ENCODE results near the gene RAPSN. TPM values are rescaled to one million over a fixed set of nuclear protein-coding genes. Genes with fewer than 3 reads are reported as not detected.

The RAPSN gene
- total RNA-seq, 1 experiment from 2014 or later, result 1.0 TPM

DNA sequence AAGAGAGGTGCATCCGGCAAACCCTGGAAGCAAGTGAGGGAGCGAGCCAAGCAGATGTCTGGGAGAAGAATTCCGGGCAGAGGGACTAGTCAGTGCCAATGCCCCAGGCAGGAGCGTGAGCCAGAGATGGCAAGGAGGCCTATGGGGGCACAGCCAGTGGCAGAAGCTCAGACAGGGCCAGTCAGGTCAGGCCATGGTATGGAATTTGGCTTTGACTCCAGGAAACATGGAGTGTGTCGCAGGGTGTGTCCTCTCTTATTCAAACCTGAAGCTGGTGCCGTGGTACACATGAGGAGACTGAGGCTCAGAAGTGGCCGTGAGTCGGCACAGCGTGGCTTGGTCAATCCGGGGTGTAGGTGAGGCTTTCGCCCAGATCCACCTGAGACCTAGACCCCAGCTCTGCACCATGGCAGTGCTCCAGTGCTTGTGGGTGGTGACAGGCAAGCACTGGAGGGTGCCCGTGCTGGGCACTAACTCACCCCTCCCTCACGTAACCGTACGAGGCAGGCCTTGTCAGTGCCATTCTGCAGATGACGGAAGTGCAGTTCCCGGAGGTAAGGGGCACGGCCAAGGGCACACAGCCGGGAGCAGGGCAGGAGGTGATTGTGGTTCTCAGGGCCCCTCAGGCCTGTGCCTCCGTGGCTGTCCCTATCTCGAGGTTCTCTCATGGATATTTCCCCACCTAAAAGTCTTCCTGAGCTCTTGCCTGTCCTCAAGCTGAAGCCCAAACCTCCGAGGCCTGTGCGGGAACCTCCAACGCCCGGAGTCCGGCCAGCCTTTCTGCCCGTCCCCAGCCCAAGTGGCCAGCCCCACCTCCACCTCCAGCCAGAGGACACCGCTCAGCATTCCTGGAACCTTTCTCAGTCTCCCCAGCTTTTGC lies 60.0 kb downstream of the RAPSN start:
- no peaks in the 10 kb centered on the region for H3K36me3 ChIP-seq (ENCODE audit: insufficient read depth, low read length, poor library complexity, severe bottlenecking)
- intact Hi-C loops (cut with micrococcal nuclease; ENCODE audit: unreplicated experiment), result no loop called here
- H3K27ac ChIP-seq (ENCODE audit: low read depth, low read length, poor library complexity, severe bottlenecking), result no peak overlapping the region
- no peaks in the 10 kb centered on the region for H3K4me1 ChIP-seq (ENCODE audit: insufficient read depth, low read length, poor library complexity, severe bottlenecking)
- DNase-seq (ENCODE audit: low spot score), result no peak
- ChIA-PET POLR2A (ENCODE audit: low non-redundant PET) (no interaction called here), CTCF (interaction anchor here (0.6 kb wide), 1 partner anchor 12 kb away, joined by 11 read pairs; no protein-coding TSS in a partner anchor)
- H3K27me3 ChIP-seq (replicated peaks; ENCODE audit: insufficient read depth, low read depth, low read length, poor library complexity), result no peaks in the 10 kb centered on the region
- TF ChIP-seq, protein P1, sequence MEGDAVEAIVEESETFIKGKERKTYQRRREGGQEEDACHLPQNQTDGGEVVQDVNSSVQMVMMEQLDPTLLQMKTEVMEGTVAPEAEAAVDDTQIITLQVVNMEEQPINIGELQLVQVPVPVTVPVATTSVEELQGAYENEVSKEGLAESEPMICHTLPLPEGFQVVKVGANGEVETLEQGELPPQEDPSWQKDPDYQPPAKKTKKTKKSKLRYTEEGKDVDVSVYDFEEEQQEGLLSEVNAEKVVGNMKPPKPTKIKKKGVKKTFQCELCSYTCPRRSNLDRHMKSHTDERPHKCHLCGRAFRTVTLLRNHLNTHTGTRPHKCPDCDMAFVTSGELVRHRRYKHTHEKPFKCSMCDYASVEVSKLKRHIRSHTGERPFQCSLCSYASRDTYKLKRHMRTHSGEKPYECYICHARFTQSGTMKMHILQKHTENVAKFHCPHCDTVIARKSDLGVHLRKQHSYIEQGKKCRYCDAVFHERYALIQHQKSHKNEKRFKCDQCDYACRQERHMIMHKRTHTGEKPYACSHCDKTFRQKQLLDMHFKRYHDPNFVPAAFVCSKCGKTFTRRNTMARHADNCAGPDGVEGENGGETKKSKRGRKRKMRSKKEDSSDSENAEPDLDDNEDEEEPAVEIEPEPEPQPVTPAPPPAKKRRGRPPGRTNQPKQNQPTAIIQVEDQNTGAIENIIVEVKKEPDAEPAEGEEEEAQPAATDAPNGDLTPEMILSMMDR (conservative IDR thresholded peaks at IDR 0.05; ENCODE audit: low read depth, low read length), result no peak
- no peak for TF ChIP-seq EZH2 (IDR thresholded peaks at IDR 0.05; ENCODE audit: borderline replicate concordance, low read depth, low read length, poor library complexity, severe bottlenecking)
- no peak overlapping the region for H3K4me3 ChIP-seq (ENCODE audit: low read depth, low read length, poor library complexity, severe bottlenecking)
- no TSS peak for BruUV-seq (replicated peaks)
- no peaks in the 10 kb centered on the region for H3K9me3 ChIP-seq (ENCODE audit: low read depth, low read length, poor library complexity, severe bottlenecking)

DNA sequence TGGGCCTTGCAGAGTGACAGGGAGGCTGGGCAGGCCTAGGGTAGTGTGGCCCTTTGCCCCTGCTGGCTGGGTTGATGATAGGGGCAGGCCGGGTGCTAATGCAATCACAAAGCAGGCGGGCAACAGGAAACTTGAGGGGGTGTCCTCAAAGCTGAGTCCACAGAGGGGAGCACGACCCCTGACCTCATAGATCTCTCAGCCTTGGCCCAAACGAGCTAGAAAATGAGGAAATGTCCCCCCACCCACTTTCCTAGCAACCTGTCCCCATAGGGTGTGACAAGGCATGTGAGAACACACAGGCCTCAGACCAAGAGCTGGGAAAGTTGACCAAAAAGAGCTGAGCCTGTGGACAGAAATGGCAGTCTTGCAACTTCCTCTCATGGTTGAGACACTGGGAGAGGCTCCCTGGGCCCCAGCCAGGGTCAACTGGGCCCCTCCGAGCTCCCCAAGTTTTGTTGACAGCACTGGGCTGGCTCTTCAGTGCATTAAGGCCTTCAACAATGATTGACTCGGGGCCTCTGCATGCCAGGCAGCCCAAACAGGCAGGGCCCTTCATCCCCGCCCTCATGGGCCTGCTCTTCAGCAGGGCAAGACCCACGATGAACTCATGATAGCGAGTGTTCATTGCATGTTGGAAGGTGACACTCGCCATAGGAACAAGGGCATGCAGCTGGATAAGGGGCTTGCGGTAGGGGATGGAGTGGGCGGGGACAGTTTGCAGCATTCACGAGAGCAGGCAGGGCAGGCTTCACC lies 60.8 kb downstream of the RAPSN start:
- Histone ChIP-seq H3K9me3 (ENCODE audit: low read depth, low read length, poor library complexity, severe bottlenecking) (no peaks in the 10 kb centered on the region), H3K27me3 (replicated peaks; ENCODE audit: insufficient read depth, low read depth, low read length, poor library complexity) (no peaks in the 10 kb centered on the region), H3K4me1 (ENCODE audit: insufficient read depth, low read length, poor library complexity, severe bottlenecking) (no peaks in the 10 kb centered on the region), H3K36me3 (ENCODE audit: insufficient read depth, low read length, poor library complexity, severe bottlenecking) (no peaks in the 10 kb centered on the region), H3K4me3 (ENCODE audit: low read depth, low read length, poor library complexity, severe bottlenecking) (no peak overlapping the region), H3K27ac (ENCODE audit: low read depth, low read length, poor library complexity, severe bottlenecking) (no peak overlapping the region)
- BruUV-seq (replicated peaks), result no TSS peak
- CTCF ChIA-PET, result interaction anchor here (0.6 to 0.7 kb wide), 2 partner anchors 12 to 66 kb away, joined by 3 to 11 read pairs; no protein-coding TSS in a partner anchor
- intact Hi-C loops (cut with micrococcal nuclease; ENCODE audit: unreplicated experiment), result no loop called here
- POLR2A ChIA-PET (ENCODE audit: low non-redundant PET), result no interaction called here
- TF ChIP-seq EZH2 (IDR thresholded peaks at IDR 0.05; ENCODE audit: borderline replicate concordance, low read depth, low read length, poor library complexity, severe bottlenecking), result no peak
- TF ChIP-seq, protein P1 (conservative IDR thresholded peaks at IDR 0.05; ENCODE audit: low read depth, low read length), result no peak
- no peak for DNase-seq (ENCODE audit: low spot score)

Small RNA genes within 50 kb of the gene (microRNA-seq; reads per million reads assigned to microRNA genes)
- gene MIR4487, result not detected

Other genes starting within 250 kb of the RAPSN start
- 71.4 and 96.9 TPM in 2 replicates for gene DDB2, start 234.2 kb downstream of the RAPSN start, total RNA-seq (2021)
- gene ACP2, start 200.3 kb downstream of the RAPSN start, total RNA-seq (2021), result 63.3 and 68.1 TPM in 2 replicates
- 14.5 and 19.5 TPM in 2 replicates for gene NR1H3, start 191.1 kb downstream of the RAPSN start, total RNA-seq (2021)
- 132 and 133 TPM in 2 replicates for gene MADD, start 179.0 kb downstream of the RAPSN start, total RNA-seq (2021)
- not detected in 2 replicates for gene MYBPC3, start 96.4 kb downstream of the RAPSN start, total RNA-seq (2021)
- gene SPI1, start 70.6 kb downstream of the RAPSN start, total RNA-seq (2021), result not detected in 2 replicates
- gene SLC39A13, start 40.5 kb downstream of the RAPSN start, total RNA-seq (2021), result 53.3 and 64.2 TPM in 2 replicates
- 665 and 701 TPM in 2 replicates for gene PSMC3, start 22.7 kb downstream of the RAPSN start, total RNA-seq (2021)
- gene CELF1, start 104.0 kb upstream of the RAPSN start, total RNA-seq (2021), result 246 and 257 TPM in 2 replicates
- 68.1 and 74.3 TPM in 2 replicates for gene PTPMT1, start 116.5 kb upstream of the RAPSN start, total RNA-seq (2021)
- gene KBTBD4, start 129.8 kb upstream of the RAPSN start, total RNA-seq (2021), result 42.8 and 44.0 TPM in 2 replicates
- 412 and 444 TPM in 2 replicates for gene NDUFS3, start 129.9 kb upstream of the RAPSN start, total RNA-seq (2021)
- 0.28 and 0.62 TPM in 2 replicates for gene FAM180B, start 137.5 kb upstream of the RAPSN start, total RNA-seq (2021)
- 0.31 and 0.41 TPM in 2 replicates for gene C1QTNF4, start 145.3 kb upstream of the RAPSN start, total RNA-seq (2021)
- gene MTCH2, start 193.4 kb upstream of the RAPSN start, total RNA-seq (2021), result 367 and 382 TPM in 2 replicates